Keratinocyte (primary cell): ENCODE data around the gene PYY. TPM values are rescaled to one million over a fixed set of nuclear protein-coding genes. Genes with fewer than 3 reads are reported as not detected.
A peak's percentile ranks its signal among the peaks of the same experiment; 100 is the strongest.
"Not testable (repeated sequence)": the region's sequence is repeated elsewhere in the genome, so short reads cannot be mapped to it uniquely, and the experiment has no call there.

Experiments used
- DNase-seq: peaks from one replicate; pipeline ENCODE4 v3.0.0-alpha.2; 2011; ENCODE audit warnings: low read depth, missing footprints, low spot score
- FAIRE-seq: peaks from 2 replicates; lab custom pipeline; 2011; peaks lifted over from hg19 to GRCh38; lab: Jason Lieb, UNC
- H2AFZ ChIP-seq: 2 replicates; pipeline ENCODE4 v1.6.0; 2012; ENCODE audit warnings: low read length, control low read depth, inconsistent platforms; ENCODE audit not compliant: control insufficient read depth
- H3K27ac ChIP-seq: 2 replicates; pipeline ENCODE4 v1.5.1; 2011; ENCODE audit warnings: low read length; ENCODE audit not compliant: control insufficient read depth, insufficient read depth
- H3K27me3 ChIP-seq: 3 replicates; pipeline ENCODE4 v1.6.0; 2011; ENCODE audit warnings: low read length; ENCODE audit not compliant: control insufficient read depth, insufficient read depth; ENCODE audit errors: extremely low read depth
- H3K36me3 ChIP-seq, 2 experiments: 2 replicates in 1 of 2; 3 replicates in 1 of 2; pipeline ENCODE4 v1.5.1; 2011; ENCODE audit warnings: low read length in 2 of 2, mild to moderate bottlenecking in 1 of 2; ENCODE audit not compliant: control insufficient read depth in 2 of 2, insufficient read depth in 2 of 2; ENCODE audit errors: extremely low read depth in 1 of 2
- H3K4me1 ChIP-seq: 3 replicates; pipeline ENCODE4 v1.5.1; 2011; ENCODE audit warnings: low read length; ENCODE audit not compliant: control insufficient read depth, insufficient read depth; ENCODE audit errors: extremely low read depth
- H3K4me2 ChIP-seq: 3 replicates; pipeline ENCODE4 v1.6.0; 2011; ENCODE audit warnings: low read depth, low read length; ENCODE audit not compliant: control insufficient read depth, insufficient read depth; ENCODE audit errors: extremely low read depth
- H3K4me3 ChIP-seq, 3 experiments: fragments of 200-600 bp in 1 of 3; sonication (generic) in 1 of 3; 2 replicates in 2 of 3; 3 replicates in 1 of 3; pipeline ENCODE4 v1.5.1; 2011 to 2016; ENCODE audit warnings: low read length in 3 of 3, mild to moderate bottlenecking in 3 of 3, control low read depth in 2 of 3, inconsistent platforms in 1 of 3, low read depth in 1 of 3, mixed read lengths in 1 of 3, mixed run types in 1 of 3, moderate library complexity in 1 of 3; ENCODE audit not compliant: control insufficient read depth in 2 of 3, insufficient read depth in 2 of 3; ENCODE audit errors: extremely low read depth in 1 of 3
- H3K79me2 ChIP-seq: 2 replicates; pipeline ENCODE4 v1.6.0; 2012; ENCODE audit warnings: low read length; ENCODE audit not compliant: control insufficient read depth, insufficient read depth
- H3K9ac ChIP-seq: 3 replicates; pipeline ENCODE4 v1.6.0; 2011; ENCODE audit warnings: low read length; ENCODE audit not compliant: control insufficient read depth, insufficient read depth; ENCODE audit errors: extremely low read depth
- H3K9me1 ChIP-seq: 3 replicates; pipeline ENCODE4 v1.6.0; 2011; ENCODE audit warnings: low read length; ENCODE audit not compliant: control insufficient read depth, insufficient read depth; ENCODE audit errors: extremely low read depth
- H3K9me3 ChIP-seq: 2 replicates; pipeline ENCODE4 v1.5.1; 2012; ENCODE audit warnings: low read depth, low read length; ENCODE audit not compliant: control insufficient read depth
- H4K20me1 ChIP-seq: 3 replicates; pipeline ENCODE4 v1.6.0; 2011; ENCODE audit warnings: low read length; ENCODE audit not compliant: control insufficient read depth, insufficient read depth; ENCODE audit errors: extremely low read depth
- CTCF ChIP-seq, 3 experiments: IDR thresholded peaks in 1 of 3; conservative IDR thresholded peaks in 1 of 3; optimal IDR thresholded peaks in 1 of 3; 2 replicates in 2 of 3; 3 replicates in 1 of 3; pipeline versions ENCODE3 to v1.5.1; 2011; ENCODE audit warnings: low read length in 3 of 3, mild to moderate bottlenecking in 3 of 3, moderate library complexity in 2 of 3, control low read depth in 1 of 3, inconsistent platforms in 1 of 3; ENCODE audit not compliant: insufficient read depth in 2 of 3; ENCODE audit errors: extremely low read depth in 1 of 3
- EZH2 ChIP-seq: IDR thresholded peaks from one replicate; pipeline ENCODE4 v1.6.1; 2012; ENCODE audit warnings: inconsistent platforms, mild to moderate bottlenecking, low read length, moderate library complexity
- dilution Hi-C: fragments of 300-500 bp; cut with MboI; formaldehyde crosslinking; loops from one replicate; pipeline ENCODE4 v1.7.0; 2020; ENCODE audit warnings: low sequenced_read_pairs; ENCODE audit not compliant: extremely low pct_ligation_motif_present
- polyA plus RNA-seq, 5 experiments: library from polyadenylated mRNA; depleted of rRNA in 3 of 5; stranded (reverse) in 3 of 5; stranded (forward) in 1 of 5; unstranded in 1 of 5; fragments of >200 nt; gene quantifications; 1 replicate in 1 of 5; 2 replicates in 3 of 5; 3 replicates in 1 of 5; pipeline versions ENCODE4 v1.2.1 to v1.2.3, GENCODE V29; 2011 to 2012; ENCODE audit warnings: missing spikeins in 2 of 5, low read depth in 1 of 5, low replicate concordance in 1 of 5

The PYY gene
- polyA plus RNA-seq, 1 donor (not counting 4 experiments of a cell fraction or from before 2014, with no cell fraction given) = not detected

GRCh38 chr17:43998552-43998951 lies 44.8 kb upstream of the PYY start:
- Histone ChIP-seq H3K79me2 (no peaks in the 10 kb centered on the region), H3K9me1 (no peaks in the 10 kb centered on the region), H3K27me3 (peaks cover 7% of the 10 kb centered on the region), H3K9ac (no peak overlapping the region), H2AFZ (no peak overlapping the region), H3K36me3 (no peaks in the 10 kb centered on the region), H3K27ac (no peak overlapping the region), H4K20me1 (no peaks in the 10 kb centered on the region), H3K9me3 (no peaks in the 10 kb centered on the region), H3K4me1 (peaks cover 17% of the 10 kb centered on the region), H3K4me3 (no peak overlapping the region), H3K4me2 (no peak overlapping the region)
- dilution Hi-C loops = no loop called here
- no peak for DNase-seq
- no peak for TF ChIP-seq EZH2
- peak; percentile 34 for FAIRE-seq

GRCh38 chr17:43997180-43997579 lies 43.4 kb upstream of the PYY start:
- DNase-seq, H3K9me1 ChIP-seq, H3K9me3 ChIP-seq, H3K9ac ChIP-seq, H3K4me3 ChIP-seq, H3K27me3 ChIP-seq, H3K79me2 ChIP-seq, FAIRE-seq, H3K4me2 ChIP-seq, H2AFZ ChIP-seq, H3K36me3 ChIP-seq, dilution Hi-C loops, H4K20me1 ChIP-seq, H3K27ac ChIP-seq: not testable (repeated sequence)
- peaks cover 11% of the 10 kb centered on the region for H3K4me1 ChIP-seq

- H3K27ac ChIP-seq = no peak overlapping the region
- dilution Hi-C loops = no loop called here
Observed at GRCh38 chr17:43995150-43995471, 41.4 kb upstream of the PYY start.

More at GRCh38 chr17:43995150-43995471, 41.4 kb upstream of the PYY start:
- Histone ChIP-seq H3K79me2 (no peaks in the 10 kb centered on the region), H3K4me1 (peaks cover 5% of the 10 kb centered on the region), H3K27me3 (peaks cover 7% of the 10 kb centered on the region), H3K4me2 (peak overlapping the region; percentile 84), H3K9me3 (no peaks in the 10 kb centered on the region), H4K20me1 (no peaks in the 10 kb centered on the region), H3K36me3 (no peaks in the 10 kb centered on the region), H2AFZ (no peak overlapping the region), H3K4me3 (peak overlapping the region in 2 of 3 experiments; percentile 53 to 58), H3K9me1 (no peaks in the 10 kb centered on the region), H3K9ac (peak overlapping the region; percentile 61)
- TF ChIP-seq CTCF (optimal IDR thresholded peaks at IDR 0.05 in 1 of 3, IDR thresholded peaks at IDR 0.05 in 1 of 3, conservative IDR thresholded peaks at IDR 0.05 in 1 of 3; ENCODE audit: extremely low read depth in 1 of 3, insufficient read depth in 2 of 3, low read length in 3 of 3) (no peak), EZH2 (no peak)
- FAIRE-seq (no peak), DNase-seq (no peak)
